Activated CD8-positive, alpha-beta T cell treated with anti-CD3 and anti-CD28 coated beads for 36 hours (primary cell): ENCODE measurements around the gene WEE2. TPM values are rescaled to one million over a fixed set of nuclear protein-coding genes. Genes with fewer than 3 reads are reported as not detected.

ENCODE experiments used
- ATAC-seq: fragments of 200-7000 bp; cut with Tn5 transposase; one replicate; pipeline ENCODE4 v1.10.0; 2021; ENCODE audit warnings: mild to moderate bottlenecking, moderate library complexity
- CTCF ChIA-PET: fragments of 350-600 bp; sonication (Branson Sonifier 250); formaldehyde crosslinking; loops from one replicate; lab custom pipeline; 2021; ENCODE audit warnings: antibody characterized with exemption; lab: Charles Lee
- POLR2A ChIA-PET: fragments of 350-600 bp; sonication (Branson Sonifier 250); formaldehyde crosslinking; loops from one replicate; lab custom pipeline; 2021; ENCODE audit warnings: antibody characterized with exemption; lab: Charles Lee
- DNase-seq: peaks from one replicate; pipeline ENCODE4 v3.0.0-alpha.2; 2020
- H3K27ac Mint-ChIP-seq: one replicate; pipeline ENCODE4 v1.8.0; 2021; ENCODE audit warnings: mild to moderate bottlenecking, mixed read lengths
- H3K27me3 Mint-ChIP-seq: one replicate; pipeline ENCODE4 v1.8.0; 2021; ENCODE audit warnings: mixed read lengths
- H3K36me3 Mint-ChIP-seq: one replicate; pipeline ENCODE4 v1.8.0; 2021; ENCODE audit warnings: low read depth, mixed read lengths
- H3K4me1 Mint-ChIP-seq: one replicate; pipeline ENCODE4 v1.8.0; 2021; ENCODE audit warnings: low read depth, mixed read lengths
- H3K4me3 Mint-ChIP-seq: one replicate; pipeline ENCODE4 v1.8.0; 2021; ENCODE audit warnings: mild to moderate bottlenecking, moderate library complexity, mixed read lengths
- H3K9me3 Mint-ChIP-seq: one replicate; pipeline ENCODE4 v1.8.0; 2021; ENCODE audit warnings: mixed read lengths
- intact Hi-C: fragments of 100-400 bp; cut with micrococcal nuclease; formaldehyde crosslinking; loops from one replicate; pipeline ENCODE4 v1.10.0; 2022
- total RNA-seq, 2 experiments: library from RNA; stranded (reverse); gene quantifications; one replicate each; pipeline ENCODE4 v1.2.3, GENCODE V29; 2021
- TF ChIP-seq, protein P1 (sequence below): fragments of 200-600 bp; IDR thresholded peaks from one replicate; pipeline ENCODE4 v1.8.0; 2022; ENCODE audit warnings: antibody characterized with exemption, mild to moderate bottlenecking

The WEE2 gene
- total RNA-seq, 2 experiments from 2014 or later, result not detected

- no peak for DNase-seq
- Mint-ChIP-seq H3K27ac (peak overlapping the region; percentile 38), H3K36me3 (peaks cover 14% of the 10 kb centered on the region), H3K27me3 (no peaks in the 10 kb centered on the region), H3K4me1 (peaks cover 15% of the 10 kb centered on the region), H3K9me3 (no peaks in the 10 kb centered on the region), H3K4me3 (no peak overlapping the region)
- no peak for ATAC-seq
- ChIA-PET POLR2A (interaction anchor here (1.0 kb wide), 1 partner anchor 11 kb away, joined by 3 read pairs; no protein-coding TSS in a partner anchor), CTCF (interaction anchor here (1.1 kb wide), 1 partner anchor 138 kb away, joined by 3 read pairs; no protein-coding TSS in a partner anchor)
- intact Hi-C loops, result no loop called here
- TF ChIP-seq, protein P1, sequence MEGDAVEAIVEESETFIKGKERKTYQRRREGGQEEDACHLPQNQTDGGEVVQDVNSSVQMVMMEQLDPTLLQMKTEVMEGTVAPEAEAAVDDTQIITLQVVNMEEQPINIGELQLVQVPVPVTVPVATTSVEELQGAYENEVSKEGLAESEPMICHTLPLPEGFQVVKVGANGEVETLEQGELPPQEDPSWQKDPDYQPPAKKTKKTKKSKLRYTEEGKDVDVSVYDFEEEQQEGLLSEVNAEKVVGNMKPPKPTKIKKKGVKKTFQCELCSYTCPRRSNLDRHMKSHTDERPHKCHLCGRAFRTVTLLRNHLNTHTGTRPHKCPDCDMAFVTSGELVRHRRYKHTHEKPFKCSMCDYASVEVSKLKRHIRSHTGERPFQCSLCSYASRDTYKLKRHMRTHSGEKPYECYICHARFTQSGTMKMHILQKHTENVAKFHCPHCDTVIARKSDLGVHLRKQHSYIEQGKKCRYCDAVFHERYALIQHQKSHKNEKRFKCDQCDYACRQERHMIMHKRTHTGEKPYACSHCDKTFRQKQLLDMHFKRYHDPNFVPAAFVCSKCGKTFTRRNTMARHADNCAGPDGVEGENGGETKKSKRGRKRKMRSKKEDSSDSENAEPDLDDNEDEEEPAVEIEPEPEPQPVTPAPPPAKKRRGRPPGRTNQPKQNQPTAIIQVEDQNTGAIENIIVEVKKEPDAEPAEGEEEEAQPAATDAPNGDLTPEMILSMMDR, result no peak
Measured at GRCh38 chr7:141671705-141672496, 36.3 kb upstream of the WEE2 start.

GRCh38 chr7:141673346-141673745, 34.8 kb upstream of the WEE2 start:
- Mint-ChIP-seq H3K4me3 (no peak overlapping the region), H3K27ac (no peak overlapping the region), H3K36me3 (peaks cover 14% of the 10 kb centered on the region), H3K4me1 (peaks cover 15% of the 10 kb centered on the region), H3K27me3 (no peaks in the 10 kb centered on the region), H3K9me3 (no peaks in the 10 kb centered on the region)
- POLR2A ChIA-PET, result no interaction called here
- CTCF ChIA-PET, result interaction anchor here (3.9 kb wide), 1 partner anchor 13 kb away, joined by 14 read pairs; no protein-coding TSS in a partner anchor
- TF ChIP-seq, protein P1, result no peak
- ATAC-seq (no peak), DNase-seq (no peak)
- intact Hi-C loops, result no loop called here

DNA sequence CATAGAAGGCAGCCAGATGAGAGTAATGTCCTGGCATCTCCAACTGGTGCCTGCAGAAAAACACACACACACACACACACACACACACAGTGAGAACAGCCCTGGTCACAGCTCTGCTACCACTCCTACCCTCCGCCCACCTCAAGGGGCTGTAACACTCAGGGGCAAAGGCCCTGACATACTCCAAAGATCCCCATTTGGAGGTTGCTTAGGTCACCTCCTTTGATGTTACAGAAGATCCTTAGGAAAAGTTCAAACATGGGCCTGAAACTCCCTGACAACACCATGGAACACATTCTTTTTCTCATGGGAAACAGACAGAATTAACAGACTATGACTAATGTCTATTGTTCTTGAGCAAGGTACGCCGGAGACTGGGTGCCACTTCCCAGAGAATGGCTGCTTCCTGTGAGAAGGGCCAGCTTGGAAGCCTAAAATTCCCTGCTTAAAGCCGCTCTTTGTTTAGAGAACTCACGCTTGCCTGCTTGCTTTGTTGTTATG, 33.9 kb upstream of the WEE2 start:
- Mint-ChIP-seq H3K27me3 (no peaks in the 10 kb centered on the region), H3K4me3 (no peak overlapping the region), H3K4me1 (peaks cover 22% of the 10 kb centered on the region), H3K27ac (no peak overlapping the region), H3K36me3 (peaks cover 13% of the 10 kb centered on the region), H3K9me3 (no peaks in the 10 kb centered on the region)
- TF ChIP-seq, protein P1, result no peak
- ATAC-seq (no peak), DNase-seq (no peak)
- intact Hi-C loops, result no loop called here
- ChIA-PET POLR2A (no interaction called here), CTCF (interaction anchor here (1.2 to 3.9 kb wide), 3 partner anchors 14 to 64 kb away, joined by 6 to 14 read pairs (median 7); partner anchors contain the start of gene SSBP1)

GRCh38 chr7:141674702-141675101, 33.5 kb upstream of the WEE2 start:
- H3K27ac Mint-ChIP-seq, result peak overlapping the region; percentile 38
- intact Hi-C loops, result no loop called here

More at GRCh38 chr7:141674702-141675101, 33.5 kb upstream of the WEE2 start:
- TF ChIP-seq, protein P1, result peak; percentile 39
- Mint-ChIP-seq H3K9me3 (no peaks in the 10 kb centered on the region), H3K36me3 (peaks cover 13% of the 10 kb centered on the region), H3K4me3 (no peak overlapping the region), H3K4me1 (peaks cover 22% of the 10 kb centered on the region), H3K27me3 (no peaks in the 10 kb centered on the region)
- POLR2A ChIA-PET, result no interaction called here
- CTCF ChIA-PET, result interaction anchor here (1.2 to 3.9 kb wide), 4 partner anchors 11 to 63 kb away, joined by 4 to 14 read pairs (median 6); partner anchors contain the start of gene SSBP1
- DNase-seq (peak; percentile 31), ATAC-seq (peak; percentile 49)
